Skin of body (tissue), 2 donors: ENCODE data around the gene DSN1. TPM values are rescaled to one million over a fixed set of nuclear protein-coding genes. Genes with fewer than 3 reads are reported as not detected.
"Not testable (repeated sequence)": the region's sequence is repeated elsewhere in the genome, so short reads cannot be mapped to it uniquely, and the experiment has no call there.

Experiments
- DNase-seq: peaks from one replicate; lab custom pipeline; 2025; lab: John Stamatoyannopoulos, UW
- total RNA-seq: library from RNA; depleted of rRNA; stranded (reverse); fragments of >200 nt; gene quantifications from one replicate; pipeline ENCODE4 v1.2.3, GENCODE V29; 2014

Gene DSN1, protein sequence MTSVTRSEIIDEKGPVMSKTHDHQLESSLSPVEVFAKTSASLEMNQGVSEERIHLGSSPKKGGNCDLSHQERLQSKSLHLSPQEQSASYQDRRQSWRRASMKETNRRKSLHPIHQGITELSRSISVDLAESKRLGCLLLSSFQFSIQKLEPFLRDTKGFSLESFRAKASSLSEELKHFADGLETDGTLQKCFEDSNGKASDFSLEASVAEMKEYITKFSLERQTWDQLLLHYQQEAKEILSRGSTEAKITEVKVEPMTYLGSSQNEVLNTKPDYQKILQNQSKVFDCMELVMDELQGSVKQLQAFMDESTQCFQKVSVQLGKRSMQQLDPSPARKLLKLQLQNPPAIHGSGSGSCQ
- total RNA-seq = 13.4 TPM

DNA sequence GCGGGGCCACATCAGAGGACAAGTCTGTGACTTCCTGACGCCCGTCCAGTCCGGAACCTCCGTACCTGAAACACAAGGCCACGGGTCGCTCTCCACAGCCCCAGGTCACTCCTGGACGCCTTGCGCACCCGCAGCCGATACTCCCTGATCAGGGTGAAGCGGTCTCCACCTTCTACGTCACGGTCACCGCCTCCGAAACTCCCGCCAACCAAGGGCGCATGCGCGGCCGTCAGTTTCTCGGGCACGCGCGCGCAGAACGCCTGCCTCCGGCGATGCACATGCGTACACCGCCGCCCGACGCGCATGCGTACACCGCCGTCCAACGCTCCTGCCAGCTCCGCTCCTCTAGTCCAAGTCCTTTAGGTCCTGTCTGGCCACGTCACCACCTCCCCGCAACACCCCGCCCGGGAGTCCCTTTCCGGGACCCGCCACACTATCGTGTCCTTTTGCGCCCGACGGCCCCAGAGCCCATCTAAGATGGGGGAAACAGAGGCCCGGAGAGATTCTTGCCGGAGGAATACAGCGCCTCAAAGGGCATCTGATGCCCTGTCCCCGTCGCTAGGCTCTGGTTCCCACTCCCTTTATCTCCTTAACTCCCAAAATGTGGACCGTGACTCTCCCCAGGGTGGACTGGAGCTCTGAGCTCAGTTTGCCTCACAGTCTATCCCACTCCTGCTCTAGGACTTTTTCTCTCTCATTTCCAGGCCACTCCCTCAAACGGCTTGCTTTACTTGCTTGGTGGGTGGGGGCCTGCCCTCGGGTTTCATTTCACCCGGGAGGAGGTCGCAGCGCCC, at the start of gene DSN1:
TSS of gene DSN1 (minus strand) at position 167 of the 794 bp plus-strand sequence. CDS start 2,305 bp downstream, outside the sequence.
- DNase-seq = peak; percentile 96

DNA sequence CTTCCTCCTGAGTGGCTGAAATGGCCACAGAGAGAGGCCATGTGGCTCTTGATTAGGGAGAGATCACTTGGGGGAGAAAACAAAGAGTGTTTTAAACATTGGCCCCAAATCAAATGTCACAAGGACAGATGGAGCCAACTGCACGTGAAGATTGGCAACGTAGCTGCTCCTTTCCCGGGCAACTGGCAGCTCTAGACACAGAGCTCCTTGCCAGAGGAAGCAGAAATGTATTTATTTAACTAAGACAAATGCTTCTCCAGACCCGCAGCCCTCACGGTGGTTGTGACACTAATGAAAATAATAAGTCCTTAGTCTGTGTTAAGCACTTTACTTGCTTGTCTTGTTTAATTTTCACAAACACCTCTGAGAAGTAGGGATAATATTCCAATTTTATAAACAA, 49.6 kb upstream of the DSN1 start:
- DNase-seq = no peak

DNA sequence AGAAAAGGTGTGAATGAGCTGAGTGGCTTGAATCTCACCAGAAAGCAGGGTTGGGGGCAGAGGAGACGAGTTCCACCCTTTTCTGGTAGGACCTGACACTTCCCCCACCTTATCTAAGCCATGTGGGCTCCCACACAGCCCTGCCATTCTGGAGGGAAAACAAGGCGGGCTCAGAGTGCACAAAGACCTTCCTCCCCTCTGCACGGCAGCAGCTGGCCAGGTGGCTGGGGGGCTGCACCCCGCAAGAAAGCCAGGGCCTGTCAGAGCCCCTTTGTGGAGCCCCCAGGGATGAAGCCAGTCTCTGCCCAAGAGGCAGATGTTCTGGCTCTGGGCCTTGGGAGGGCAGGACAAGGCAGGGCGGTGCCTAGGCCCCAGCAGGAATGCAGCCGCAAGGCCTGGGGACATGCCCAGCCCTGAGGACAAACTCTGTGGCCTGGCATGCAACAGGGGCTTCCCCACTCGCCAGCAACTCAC, 48.4 kb upstream of the DSN1 start:
- DNase-seq = no peak

DNA sequence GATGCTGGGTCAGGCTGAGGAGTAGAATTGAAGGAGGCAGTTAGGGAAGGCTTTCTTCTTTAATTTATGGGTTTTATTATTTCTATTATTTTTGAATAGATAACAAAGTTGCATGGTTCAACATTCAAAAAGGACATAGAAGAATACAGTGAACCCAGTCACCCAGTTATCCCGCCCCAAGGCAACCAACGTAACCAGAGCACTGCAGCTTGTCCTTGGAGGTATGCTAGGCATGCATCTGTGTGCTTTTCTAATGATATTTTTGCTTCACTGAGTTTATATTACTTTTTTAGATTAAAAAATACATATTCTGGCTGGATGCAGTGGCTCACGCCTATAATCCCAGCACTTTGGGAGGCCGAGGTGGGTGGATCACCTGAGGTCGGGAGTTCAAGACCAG, 47.4 kb upstream of the DSN1 start:
- no peak for DNase-seq

DNA sequence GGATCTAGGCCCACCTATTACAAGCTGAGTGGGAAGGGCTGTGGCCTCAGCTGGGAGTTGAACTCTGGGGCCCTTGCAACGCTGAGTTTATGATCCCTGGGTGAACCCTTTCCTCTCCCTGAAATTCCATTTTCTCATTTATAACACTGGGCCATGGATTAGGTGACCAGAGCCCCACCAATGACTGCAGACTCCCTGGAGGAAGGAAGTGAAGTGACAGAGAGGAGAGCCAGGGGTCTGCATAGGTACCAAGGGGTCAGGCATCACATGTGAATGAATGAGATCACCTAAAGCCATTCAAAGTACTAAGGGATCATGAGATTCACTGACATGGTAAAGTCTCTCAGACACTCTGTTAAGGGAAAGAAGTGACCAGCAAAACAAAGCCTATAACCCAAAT, 46.5 kb upstream of the DSN1 start:
- no peak for DNase-seq

DNA sequence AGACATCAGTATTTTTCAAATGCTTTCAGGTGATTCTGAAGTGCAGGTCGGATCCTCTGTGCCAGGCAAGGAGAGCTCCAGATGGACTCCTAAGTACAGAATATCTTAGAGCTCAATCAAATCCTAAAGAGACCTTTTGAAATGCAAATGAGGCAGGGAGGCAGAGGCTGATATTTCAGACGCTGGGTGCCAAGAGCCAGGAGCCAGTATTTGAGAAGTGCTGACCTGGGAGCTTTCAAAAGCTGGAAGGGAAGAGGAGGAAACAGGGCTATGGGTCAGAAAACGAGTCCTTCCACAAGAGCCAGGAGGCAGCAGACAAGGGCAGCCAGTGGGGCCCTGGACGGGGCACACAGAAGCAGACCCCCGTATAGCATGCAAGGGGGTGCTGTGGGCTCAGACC, 46.1 kb upstream of the DSN1 start:
- DNase-seq = no peak

DNA sequence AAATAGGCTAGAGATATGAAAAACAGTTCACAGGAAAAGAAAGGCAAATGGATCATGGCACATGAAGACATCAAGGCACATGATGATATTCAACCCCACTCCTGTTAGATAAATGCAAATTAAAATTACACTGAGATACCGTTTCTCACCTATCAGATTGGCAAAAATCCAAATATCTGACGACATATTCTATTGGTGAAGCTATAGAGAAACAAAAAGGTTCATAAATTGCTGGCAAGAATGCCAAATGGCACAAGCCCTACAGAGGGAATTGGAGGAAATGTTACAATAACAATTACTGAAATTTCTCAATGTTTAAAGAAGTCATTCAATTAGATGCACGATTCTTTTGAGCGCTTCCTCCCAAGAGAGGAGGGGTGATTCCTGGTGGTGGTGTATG, 45.3 kb upstream of the DSN1 start:
- no peak for DNase-seq

DNA sequence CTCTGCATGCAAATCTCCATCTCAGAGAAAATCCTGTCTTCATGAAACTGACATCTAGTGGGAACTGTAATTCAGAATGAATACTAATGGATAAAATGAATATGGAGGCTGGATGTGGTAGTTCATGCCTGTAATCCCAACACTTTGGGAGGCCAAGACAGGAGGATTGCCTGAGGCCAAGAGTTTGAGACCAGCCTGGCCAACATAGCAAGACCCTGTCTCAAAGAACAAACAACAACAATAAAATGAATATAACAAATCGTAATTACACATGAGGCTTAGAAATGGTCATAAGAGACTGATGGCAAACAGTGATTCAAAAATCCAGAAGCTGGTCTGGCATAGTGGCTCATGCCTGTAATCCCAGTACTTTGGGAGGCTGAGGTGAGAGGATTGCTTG, 44.6 kb upstream of the DSN1 start:
- no peak for DNase-seq

DNA sequence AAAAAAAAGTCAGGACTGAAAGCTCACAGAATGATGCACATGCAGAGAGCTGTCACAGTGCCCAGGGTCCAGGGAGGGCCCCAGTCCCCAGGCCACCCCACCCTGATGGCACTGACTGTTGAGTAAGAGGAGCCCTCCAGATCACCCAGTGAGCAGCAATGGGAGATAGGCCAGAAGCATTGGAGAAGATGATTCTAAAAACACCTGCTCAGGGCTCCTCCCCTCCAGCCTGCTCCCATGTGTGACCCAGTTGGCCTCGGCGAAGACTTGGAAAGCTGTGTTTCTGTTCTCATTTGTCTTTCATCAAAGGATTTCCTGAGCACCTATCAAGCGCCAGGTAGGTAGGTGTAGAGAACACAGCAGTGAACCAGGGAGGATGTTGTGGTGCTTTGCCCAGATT, 43.9 kb upstream of the DSN1 start:
- DNase-seq = no peak

DNA sequence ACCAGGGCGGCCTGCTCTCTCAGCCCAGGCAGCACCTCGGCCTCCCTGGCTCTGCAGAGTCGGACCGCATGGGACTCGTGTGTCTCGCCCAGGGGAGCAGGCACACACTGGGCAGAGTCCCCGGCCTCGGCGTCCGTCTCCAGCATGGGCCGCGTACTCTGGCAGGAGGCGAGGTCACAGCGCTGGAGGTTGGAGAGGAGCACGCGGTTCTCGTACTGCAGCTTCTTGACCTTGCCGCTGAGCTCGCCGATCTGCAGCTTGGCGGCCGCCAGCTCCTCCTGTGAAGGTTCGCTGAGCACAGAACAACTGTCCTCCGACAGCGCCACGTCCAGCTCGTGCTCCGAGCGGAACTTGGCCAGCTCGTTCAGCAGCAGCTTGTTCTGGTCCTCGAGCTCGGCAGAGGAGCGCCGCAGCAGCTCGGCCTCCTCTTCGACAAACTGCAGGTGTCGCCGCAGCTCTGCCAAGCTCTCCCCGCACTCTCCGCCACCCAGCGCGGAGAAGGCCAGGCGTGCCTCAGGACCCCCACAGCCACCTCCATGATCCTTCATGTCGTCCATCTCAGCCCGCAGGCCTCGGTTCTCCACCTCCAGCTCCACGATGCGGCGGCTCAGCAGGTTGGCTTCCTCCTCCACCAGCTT, 42.0 kb upstream of the DSN1 start:
- no peak for DNase-seq

DNA sequence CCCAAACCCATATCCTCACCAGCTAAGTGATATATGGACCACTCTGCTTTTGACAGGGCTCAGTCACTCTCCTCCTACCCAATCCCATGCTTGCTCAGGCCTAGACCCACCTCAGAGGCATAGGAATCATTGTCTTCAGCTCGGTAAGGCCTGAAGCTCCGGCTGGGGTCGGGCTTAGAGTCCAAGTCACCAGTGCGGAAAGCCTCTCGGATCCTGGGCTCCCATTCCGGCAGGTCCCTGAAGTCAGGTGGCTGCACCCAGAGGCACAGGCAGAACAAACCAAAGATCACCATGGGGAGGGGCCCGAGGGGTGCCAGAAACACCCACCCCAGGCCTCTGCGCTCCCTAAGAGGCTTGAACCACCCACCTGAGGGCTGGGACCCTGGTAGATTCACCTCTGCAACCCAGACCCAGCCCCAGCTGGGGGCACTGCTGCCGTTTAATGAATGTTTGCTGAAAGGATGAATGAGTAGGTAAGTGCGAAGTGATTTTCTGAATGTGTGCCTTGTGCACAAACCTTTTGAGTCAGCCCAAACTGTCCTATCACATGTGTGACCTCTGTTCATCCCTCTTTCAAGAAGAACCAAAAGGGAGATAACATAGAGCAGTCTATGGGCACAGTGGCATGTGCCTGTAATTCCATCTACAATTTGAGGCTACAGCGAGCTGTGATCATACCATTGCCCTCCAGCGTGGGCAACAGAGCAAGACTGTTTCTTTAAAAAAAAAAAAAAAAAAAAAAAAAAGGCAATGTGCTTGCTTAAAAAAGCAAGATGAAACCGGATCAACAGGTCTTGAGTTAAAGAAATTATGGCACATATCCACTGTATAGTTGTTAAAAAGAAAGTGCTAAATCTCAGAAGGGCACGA, 39.3 kb upstream of the DSN1 start:
- DNase-seq = no peak

DNA sequence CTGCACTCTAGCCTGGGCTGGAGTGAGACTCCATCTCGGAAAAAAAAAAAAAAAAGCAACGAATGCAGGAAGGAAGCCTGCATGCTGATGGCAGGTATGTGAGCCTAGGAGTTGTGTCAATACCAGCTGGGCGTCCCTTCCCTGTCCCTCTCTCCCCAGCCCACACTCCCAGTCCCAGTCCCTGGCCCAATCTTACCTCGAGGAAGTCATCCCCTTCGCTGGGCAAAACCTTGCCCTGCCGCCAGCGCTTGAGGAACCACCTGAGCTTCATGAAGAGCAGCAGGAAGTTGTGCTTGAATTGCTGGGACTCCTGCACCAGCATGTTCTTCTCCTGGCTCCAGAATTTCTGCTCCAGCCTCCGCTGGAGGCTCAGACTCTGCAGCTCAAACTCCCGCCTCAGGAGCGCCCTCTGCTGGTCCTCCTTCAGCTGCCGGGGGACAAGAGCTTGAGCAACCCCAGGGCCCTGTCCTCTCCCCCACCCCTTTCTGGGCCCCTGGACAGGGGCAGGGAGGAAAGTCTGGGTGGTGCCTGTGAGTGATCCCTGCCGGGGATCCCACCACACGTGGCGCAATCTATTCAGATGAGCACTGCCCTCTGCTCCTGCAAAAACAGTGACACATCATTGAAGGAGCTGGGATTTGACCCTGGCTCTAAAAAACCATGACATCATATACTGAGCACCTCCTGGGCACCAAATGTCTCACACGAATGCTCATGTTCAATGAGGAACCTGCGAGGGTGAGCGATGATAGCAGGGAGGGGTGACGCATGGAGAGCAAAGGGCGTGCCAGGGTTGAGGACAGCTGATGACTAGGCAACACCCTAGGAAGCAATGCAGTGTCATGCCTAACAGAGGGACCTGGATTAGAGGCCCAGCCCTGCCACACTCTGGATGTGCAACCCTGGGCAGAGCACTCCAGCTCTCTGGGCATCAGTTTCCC, 35.0 kb upstream of the DSN1 start:
- DNase-seq = no peak

DNA sequence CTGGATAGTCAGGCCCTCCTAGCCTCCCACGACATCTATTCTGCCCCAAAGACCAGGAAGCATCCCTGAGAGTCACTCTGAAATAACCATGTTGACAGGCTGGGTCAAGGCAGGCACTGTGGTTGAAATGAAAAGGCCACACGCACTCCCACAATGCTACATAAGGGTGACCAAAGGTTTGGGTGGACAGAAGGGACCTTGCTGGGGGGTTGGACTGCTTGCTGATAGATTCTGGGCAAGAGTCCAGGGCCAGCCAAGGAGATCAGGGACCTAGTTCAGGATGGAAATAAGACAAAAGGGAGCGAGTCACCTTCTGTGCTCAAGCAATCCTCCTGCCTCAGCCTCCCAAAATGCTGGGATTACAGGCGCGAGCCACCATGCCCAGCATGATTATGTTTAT, 32.5 kb upstream of the DSN1 start:
- DNase-seq = no peak

DNA sequence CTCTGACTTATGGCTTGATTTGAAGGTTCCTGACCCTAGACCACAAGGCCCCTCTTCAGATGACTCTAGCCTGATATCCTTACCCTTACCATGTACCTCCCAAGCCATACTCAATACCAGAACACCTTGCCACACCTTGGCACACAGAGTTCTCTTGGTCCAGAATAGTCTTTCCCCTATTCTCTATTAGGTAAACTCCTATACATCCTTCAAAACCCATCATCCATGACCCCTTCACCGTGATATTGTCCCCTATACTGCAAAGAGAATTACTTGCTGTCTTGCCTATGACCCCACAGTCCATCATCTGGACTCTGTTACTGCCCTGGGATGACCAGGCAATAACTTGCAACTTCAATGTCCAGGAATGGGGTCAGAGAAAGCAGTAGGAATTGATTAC, 31.8 kb upstream of the DSN1 start:
- DNase-seq = no peak

DNA sequence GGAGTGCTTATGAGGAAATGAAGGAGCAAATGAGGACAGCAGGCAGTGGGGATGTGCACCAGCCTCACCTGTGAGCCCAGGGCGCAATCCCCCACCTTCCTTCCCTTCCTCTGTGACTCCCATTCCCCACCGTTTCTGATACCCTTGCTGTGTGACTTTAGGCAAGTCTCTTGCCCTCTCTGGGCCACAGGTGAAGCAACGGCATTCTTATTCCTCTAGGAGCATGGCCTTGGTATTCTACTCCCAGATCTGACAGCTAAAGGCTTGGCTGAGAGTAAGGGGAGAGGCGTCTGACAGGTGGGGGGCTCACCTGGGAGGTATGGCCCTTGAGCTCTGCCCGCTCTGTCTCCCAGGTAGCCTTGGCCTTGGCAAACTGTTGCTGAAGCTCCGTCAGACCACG, 30.9 kb upstream of the DSN1 start:
- no peak for DNase-seq

DNA sequence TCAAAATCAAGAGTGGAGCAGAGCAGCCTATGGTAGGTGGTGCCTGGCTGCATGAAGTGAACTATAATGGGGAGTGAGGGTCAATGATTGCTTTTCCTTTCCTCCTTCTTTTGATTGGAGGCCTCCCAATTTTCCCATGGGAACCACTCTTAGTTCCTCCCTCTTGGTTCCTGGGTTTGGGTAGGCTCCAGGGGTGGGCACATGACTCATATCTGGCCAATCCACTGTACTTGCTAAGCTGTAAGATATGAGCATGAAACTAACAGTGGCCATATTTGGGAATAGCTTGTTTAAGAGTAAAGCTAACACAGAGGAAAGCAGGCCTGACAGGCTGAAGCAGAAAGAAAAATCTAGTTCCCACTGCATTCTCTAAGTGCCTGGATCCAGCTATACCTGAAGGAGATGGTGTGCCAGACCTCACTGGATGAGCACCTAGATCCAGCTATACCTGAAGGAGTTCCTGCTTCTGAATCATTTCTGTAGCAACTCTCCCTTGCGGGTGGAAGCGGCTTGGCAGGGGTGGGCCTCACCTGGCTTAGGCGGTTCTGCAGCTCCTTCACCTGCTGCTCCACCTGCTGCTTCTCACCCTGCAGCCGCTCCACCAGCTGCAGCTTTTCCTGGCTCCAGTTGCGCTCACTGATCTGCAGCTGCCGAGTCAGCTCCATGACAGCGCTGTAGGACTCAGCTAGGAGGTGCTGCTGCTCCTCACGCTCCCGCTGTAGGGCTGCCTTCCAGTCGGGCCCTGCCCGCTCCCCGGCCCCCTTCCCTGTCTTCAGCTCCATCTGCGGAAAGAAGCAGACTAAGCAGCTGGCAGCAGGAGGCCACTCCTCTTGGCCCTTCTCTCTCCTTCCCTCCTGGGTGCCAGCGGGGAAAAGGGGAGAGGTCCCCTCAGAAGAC, 29.0 kb upstream of the DSN1 start:
- no peak for DNase-seq

DNA sequence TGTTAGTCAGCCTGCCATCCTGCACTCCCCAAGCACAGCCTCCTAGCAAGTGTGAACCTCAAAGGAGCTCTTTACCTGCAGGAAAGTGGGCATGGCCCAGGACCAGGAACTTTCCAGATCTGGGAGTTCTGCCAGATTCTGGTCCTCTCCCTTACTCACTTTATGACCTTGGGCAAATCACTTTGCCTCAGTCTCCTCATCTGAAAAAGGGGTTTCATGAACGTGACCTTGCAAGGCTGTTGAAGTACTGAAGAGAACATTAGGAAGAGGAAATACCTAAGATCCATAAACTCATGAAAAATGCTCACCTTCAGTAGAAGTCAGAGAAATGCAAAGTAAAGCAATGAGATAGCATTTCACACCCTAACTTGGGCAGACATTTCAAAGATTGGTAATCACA, 26.8 kb upstream of the DSN1 start:
- no peak for DNase-seq

DNA sequence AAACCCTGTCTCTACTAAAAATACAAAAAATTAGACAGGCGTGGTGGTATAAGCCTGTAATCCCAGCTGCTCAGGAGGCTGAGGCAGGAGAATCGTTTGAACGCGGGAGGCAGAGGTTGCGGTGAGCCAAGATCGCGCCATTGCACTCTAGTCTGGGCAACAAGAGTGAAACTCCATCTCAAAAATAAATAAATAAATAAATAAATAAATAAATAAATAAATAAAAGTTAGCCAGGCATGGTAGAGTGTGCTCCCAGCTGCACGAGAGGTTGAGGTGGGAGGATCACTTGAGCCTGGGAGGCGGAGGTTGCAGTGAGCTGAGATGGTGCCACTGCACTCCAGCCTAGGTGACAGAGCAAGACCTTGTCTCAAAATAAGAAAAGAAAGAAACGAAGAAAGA, 25.8 kb upstream of the DSN1 start:
- DNase-seq = not testable (repeated sequence)

DNA sequence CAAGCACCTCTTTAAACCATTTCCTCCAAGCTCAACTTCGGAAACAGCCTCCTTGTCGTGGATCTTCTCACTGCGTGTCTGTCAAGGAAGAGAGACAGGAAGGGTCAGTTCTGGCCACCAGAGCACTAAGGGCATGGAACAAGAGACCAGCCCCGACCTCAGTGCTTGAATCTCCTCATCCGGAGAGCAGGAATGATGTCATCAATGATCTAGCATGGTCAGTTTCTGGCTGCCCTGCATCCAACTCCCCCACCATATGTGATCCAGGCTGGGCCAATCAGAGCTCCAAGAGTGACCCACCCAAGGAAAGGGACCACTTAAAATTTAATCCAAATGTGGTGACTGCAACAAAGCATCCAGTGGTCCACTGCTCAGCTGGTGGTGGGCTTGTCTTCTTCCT, 23.3 kb upstream of the DSN1 start:
- no peak for DNase-seq
